ENCODE data around the gene KIN. TPM values are rescaled to one million over a fixed set of nuclear protein-coding genes. Genes with fewer than 3 reads are reported as not detected.
"Not testable (repeated sequence)": the region's sequence is repeated elsewhere in the genome, so short reads cannot be mapped to it uniquely, and the experiment has no call there.

KIN gene
- total RNA-seq, 1 donor from 2014 or later = 10.4 TPM

GRCh38 chr10:7794251-7795026 lies 6.6 kb upstream of the KIN start:
- no peak for DNase-seq (ENCODE audit: low spot score)

DNA sequence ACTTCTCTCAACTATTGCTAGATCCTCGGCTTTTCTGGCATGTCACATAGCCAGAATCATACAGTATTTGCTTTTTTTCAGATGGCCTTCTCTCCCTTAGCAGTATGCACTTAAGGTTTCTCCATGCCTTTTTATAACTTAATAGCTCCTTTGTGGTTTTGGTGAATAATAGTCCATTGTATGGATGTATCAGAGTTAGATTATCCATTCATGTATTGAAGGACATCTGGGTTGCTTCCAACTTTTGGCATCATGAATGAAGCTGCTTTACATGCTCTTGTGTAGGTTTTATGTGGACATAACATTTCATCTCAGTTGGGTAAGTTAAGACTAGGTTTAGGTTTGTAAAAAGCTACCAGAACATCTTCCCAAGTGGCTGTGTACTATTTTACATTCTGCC lies 4.7 kb upstream of the KIN start:
- no peak for DNase-seq (ENCODE audit: low spot score)

DNA sequence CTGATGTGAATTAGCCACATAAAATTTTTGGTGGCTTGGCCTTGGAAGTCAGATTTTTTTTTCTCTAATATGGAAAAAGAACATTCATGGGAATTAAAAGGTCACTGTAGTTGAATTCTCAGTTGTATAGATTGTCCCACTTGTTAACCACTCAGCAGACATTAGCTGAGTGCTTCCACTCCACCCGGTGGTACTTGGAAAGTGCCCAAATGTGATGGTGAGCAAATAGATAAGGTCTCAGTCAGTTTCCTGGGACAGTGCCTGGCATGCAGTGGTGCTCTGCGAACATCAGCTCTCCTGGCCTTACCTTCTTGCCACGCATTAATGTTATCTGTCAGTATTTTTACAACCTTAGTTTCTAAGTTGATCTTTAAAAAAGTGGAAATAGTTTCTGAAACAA lies 1.6 kb upstream of the KIN start:
- no peak for DNase-seq (ENCODE audit: low spot score)

DNA sequence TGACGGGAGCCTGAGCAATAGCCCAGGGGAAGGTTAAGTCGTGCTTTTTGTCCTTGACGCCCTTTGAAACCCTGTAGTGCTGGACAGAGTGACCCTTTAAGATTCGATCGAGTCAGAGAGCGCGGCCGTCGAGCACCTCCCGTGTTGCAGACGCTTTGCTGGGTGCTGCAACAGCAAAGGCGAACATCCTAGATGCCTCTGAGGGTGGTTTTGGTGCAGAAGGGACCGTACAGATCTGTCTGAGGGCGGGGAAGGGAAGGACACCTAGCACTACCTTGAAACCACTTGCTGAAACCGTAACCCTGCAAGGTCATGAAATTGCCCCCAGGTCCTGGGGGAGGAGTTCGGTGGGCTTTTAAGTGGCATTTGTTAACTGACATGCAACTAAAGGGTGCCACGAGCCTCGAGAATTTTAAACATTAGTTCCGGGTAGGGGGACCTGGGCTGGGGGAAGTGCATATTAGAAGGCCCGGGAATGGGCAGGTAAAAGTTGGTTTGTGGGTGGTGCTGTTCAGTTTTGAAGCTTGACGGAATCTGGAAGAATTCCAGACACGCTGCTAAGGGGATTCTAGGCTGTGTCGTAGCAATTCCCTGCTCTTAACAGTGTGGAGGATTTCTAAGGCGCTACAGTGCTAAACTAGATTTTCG lies 970 bp upstream of the KIN start:
- DNase-seq (ENCODE audit: low spot score) = no peak

DNA sequence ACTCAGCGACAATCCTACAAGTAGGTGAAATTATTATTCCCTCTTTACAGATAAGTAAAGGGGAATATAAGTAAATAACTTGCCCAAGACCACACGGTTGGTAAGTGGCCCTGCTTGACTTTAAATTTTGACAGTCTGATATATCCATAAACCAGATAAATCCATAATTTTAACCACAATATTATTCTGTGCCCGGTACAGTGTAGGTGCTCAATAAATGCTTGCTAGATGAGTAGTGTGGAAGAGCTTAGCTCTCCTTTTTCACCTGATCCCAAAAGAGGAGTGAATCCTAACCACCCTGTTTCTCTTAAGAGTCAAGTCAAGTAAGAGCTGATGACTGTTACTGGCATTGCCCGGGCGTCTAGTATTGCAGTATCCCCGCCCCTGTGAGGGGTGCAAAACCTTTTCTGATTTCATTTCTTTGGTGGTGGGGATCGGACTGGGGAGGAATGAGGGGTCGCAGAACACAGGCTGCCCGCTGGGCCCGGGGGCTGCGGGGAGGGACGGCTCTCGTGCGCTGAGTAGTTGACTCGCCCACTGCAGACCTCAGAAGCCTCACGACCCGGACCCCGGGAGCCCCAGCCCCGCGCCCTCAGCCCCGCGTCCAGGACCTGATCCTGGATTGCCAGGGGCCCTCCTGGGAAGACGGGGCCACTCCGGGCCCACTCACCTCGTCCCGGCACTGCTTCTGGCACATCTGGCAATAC lies 490 bp downstream of the KIN start:
- DNase-seq (ENCODE audit: low spot score) = no peak

GRCh38 chr10:7786430-7786829 lies 1.4 kb downstream of the KIN start:
- no peak for DNase-seq (ENCODE audit: low spot score)

GRCh38 chr10:7782194-7782593 lies 5.6 kb downstream of the KIN start:
- not testable (repeated sequence) for DNase-seq (ENCODE audit: low spot score)

- DNase-seq (ENCODE audit: low spot score) = no peak
These were observed 11.0 kb downstream of the KIN start for GRCh38 chr10:7776777-7777176.

DNA sequence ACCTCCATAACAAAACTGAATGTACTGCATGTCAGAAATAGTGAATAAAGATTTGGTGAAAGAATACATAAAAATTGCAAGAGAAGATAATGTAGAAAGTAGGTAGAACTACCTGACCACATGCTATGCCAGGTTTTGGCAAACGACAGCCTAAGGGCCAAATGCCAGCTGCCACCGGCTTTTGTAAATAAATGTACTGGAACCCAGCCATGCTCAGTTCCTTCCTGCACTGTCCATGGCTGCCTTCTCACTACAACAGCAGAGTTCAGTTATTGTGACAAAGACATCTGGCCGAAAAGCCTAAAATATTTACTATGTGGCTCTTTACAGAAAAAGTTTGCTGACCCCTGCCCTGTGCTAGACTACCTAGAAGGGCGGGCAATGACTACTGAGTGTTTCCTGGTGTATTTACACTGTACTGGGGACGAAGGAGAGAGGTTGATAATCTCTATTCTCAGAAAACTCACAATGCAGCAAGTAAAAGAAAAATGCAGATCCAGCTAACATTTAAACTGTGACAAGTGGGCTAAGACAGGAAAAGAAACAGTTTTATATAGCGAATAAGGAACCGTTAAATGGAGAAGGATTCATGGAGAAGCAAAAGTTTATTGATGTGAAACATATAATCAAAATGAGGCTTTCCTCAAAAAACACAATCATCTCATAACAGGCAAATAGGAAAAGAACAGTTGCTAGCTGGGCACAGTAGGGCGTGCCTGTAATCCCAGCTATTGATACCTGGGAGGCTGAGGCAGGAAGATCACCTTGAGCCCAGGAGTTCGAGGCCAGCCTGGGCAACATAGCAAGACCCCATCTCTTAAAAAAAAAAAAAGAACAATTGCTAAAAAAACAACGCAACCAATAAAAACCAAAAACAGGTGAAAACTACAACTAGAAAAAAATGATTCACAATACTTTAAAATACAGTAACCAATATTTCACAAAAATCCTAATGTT lies 13.7 kb downstream of the KIN start:
- peak; percentile 68 for DNase-seq (ENCODE audit: low spot score)

DNA sequence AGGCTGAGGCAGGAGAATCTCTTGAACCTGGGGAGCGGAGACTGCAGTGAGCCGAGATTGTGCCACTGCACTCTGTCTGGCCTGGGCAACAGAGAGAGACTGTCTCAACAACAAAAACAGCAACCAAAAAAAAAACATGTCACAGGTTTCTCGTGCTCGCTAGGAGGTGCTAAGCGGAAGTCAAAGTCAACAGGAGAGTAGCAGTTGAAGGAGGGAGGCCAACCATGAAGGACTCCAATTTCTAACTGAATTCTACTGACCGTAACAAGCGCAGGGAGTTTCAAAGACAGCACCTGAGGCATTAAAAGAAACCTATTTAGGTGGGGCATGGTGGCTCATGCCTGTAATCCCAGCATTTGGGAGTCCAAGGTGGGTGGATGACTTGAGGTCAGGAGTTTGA lies 19.4 kb downstream of the KIN start:
- no peak for DNase-seq (ENCODE audit: low spot score)

- no peak for DNase-seq (ENCODE audit: low spot score)
These were observed 20.6 kb downstream of the KIN start for GRCh38 chr10:7767209-7767608.

DNA sequence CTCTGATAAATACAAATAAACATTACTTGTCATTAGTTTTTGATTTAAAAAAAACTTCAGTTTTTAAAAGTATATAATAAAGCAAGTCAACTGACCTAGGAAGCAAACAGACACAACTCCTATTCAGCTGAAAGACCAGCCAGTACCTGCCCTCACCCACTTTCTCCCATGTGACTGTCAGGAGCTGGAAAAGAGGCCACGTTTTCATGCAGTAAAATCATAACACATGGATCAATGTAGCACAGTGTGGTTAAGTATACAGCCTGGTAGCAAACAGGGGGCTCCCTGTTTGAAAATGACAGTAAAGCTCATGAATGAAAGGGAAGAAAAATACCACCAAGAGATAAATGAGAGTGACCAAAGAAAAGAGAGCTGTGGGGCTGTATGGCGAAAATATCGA lies 21.6 kb downstream of the KIN start:
- DNase-seq (ENCODE audit: low spot score) = no peak

GRCh38 chr10:7763929-7764328 lies 23.9 kb downstream of the KIN start:
- DNase-seq (ENCODE audit: low spot score) = no peak

- peak; percentile 12 for DNase-seq (ENCODE audit: low spot score)
These were observed 31.3 kb downstream of the KIN start for GRCh38 chr10:7756360-7756992.

- no peak for DNase-seq (ENCODE audit: low spot score)
These were observed 32.7 kb downstream of the KIN start for GRCh38 chr10:7755103-7755502.

DNA sequence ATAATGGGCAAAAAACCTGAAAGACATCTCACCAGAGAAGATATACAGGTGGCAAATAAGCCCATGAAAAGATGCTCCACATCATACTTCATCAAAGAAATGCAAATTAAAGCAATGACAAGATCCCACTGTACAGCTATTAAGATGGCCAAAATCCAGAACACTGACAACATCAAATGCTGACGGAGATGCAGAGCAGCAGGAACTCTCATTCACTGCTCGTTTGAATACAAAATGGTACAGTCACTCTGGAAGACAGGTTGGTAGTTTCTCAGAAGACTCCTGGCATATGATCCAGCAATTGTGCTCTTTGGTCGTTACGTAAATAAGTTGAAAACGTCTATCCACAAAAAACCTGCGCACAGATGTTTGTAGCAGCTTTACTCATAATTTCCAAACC lies 35.5 kb downstream of the KIN start:
- no peak for DNase-seq (ENCODE audit: low spot score)

DNA sequence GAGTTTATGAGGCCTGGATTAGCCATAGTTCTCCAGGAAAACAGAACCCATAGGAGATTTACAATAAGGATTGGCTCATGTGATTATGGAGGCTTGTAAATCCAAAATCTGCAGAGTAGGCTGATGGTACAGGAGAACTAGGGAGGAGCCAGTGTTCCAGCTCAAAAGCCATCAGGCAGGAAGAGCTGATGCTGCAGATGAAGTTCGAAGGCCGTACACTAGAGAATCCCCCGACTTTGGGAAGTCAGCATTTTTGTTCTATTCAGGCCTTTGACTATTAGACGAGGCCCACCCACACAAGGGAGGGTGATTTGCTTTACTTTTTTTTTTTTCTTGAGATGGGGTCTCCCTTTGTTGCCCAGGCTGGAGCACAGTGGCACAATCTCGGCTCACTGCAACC lies 37.6 kb downstream of the KIN start:
- DNase-seq (ENCODE audit: low spot score) = no peak

- DNase-seq (ENCODE audit: low spot score) = not testable (repeated sequence)
These were observed 39.2 kb downstream of the KIN start for GRCh38 chr10:7748637-7749036.

DNA sequence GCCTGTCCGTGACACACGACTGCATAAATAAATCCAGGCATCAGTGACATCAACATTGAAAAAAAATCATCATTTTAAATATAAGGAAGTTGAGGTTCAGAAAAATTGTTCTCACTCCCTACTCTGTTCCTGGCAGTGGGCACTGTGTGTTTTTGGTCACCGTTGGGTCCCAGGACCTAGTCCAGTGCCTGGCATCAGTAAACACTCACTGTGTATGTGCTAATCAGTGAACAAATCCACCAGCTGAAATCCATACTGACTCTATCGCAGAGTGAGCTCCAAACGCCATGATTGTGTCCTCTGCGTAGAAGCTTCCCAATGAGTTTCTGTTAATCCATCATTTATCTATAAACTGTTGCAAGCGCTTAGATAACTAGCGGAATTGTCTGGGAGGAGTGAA lies 43.5 kb downstream of the KIN start:
- no peak for DNase-seq (ENCODE audit: low spot score)

- no peak for DNase-seq (ENCODE audit: low spot score)
These were observed 49.0 kb downstream of the KIN start for GRCh38 chr10:7738536-7739407.

Data from mucosa of gallbladder (tissue), 1 donor.